HEK293 (cell line): ENCODE results near the gene ERP44.

Experiments
- CTCF ChIA-PET: fragments of 350-600 bp; formaldehyde crosslinking; extraction: SDS; loops from one replicate; lab custom pipeline; 2021; ENCODE audit warnings: antibody characterized with exemption; lab: Yijun Ruan, JAX
- POLR2A ChIA-PET: fragments of 300-600 bp; formaldehyde crosslinking; extraction: SDS; loops from one replicate; lab custom pipeline; 2020; ENCODE audit warnings: antibody characterized with exemption, inconsistent platforms; lab: Yijun Ruan, JAX
- H3K27ac ChIP-seq: fragments of 200-500 bp; sonication (Bioruptor generic); 2 replicates; pipeline ENCODE4 v1.5.1; 2014; ENCODE audit warnings: low read depth, low read length, control low read depth, inconsistent platforms; ENCODE audit errors: extremely low read depth
- H3K36me3 ChIP-seq, 2 experiments: fragments of 200-500 bp in 1 of 2; sonication (Bioruptor generic) in 1 of 2; 1 replicate in 1 of 2; 2 replicates in 1 of 2; pipeline ENCODE4 v1.5.1; 2014 to 2017; ENCODE audit warnings: inconsistent platforms in 2 of 2, low read length in 2 of 2; ENCODE audit not compliant: control insufficient read depth in 2 of 2, insufficient read depth in 1 of 2
- H3K4me1 ChIP-seq: fragments of 200-500 bp; sonication (Bioruptor generic); 2 replicates; pipeline ENCODE4 v1.5.1; 2014; ENCODE audit warnings: mild to moderate bottlenecking, low read length, inconsistent platforms; ENCODE audit not compliant: control insufficient read depth, insufficient read depth
- H3K4me3 ChIP-seq: 2 replicates; pipeline ENCODE4 v1.5.1; 2011; ENCODE audit warnings: low read depth, mild to moderate bottlenecking, control low read depth, low read length, moderate library complexity
- H3K9me3 ChIP-seq: fragments of 200-500 bp; sonication (Bioruptor generic); 2 replicates; pipeline ENCODE4 v1.5.1; 2014; ENCODE audit warnings: low read depth, low read length, inconsistent platforms; ENCODE audit not compliant: control insufficient read depth, insufficient read depth
- BCL11B ChIP-seq: fragments of 450-650 bp; formaldehyde crosslinking; IDR thresholded peaks from 2 replicates; pipeline ENCODE4 v1.5.1; 2016; ENCODE audit warnings: low read depth, missing biosample characterization, missing genetic modification characterization
- CTCF ChIP-seq: fragments of 450-650 bp; formaldehyde crosslinking; IDR thresholded peaks from 2 replicates; pipeline ENCODE4 v1.5.1; 2016; ENCODE audit warnings: missing biosample characterization, missing genetic modification characterization
- GLIS1 ChIP-seq: fragments of 450-650 bp; formaldehyde crosslinking; IDR thresholded peaks from 2 replicates; pipeline ENCODE4 v1.5.1; 2016; ENCODE audit warnings: missing biosample characterization, missing genetic modification characterization
- IKZF3 ChIP-seq: fragments of 450-650 bp; IDR thresholded peaks from 2 replicates; pipeline ENCODE4 v1.5.0; 2018; ENCODE audit warnings: missing biosample characterization, mild to moderate bottlenecking, missing genetic modification characterization, moderate library complexity
- OSR2 ChIP-seq: fragments of 450-650 bp; formaldehyde crosslinking; IDR thresholded peaks from 2 replicates; pipeline ENCODE4 v1.5.1; 2016; ENCODE audit warnings: missing biosample characterization, missing genetic modification characterization
- TRIM28 ChIP-seq: IDR thresholded peaks from 2 replicates; pipeline ENCODE4 v1.6.1; 2011; ENCODE audit warnings: low read length, control low read depth, borderline replicate concordance
- ZBTB20 ChIP-seq: fragments of 450-650 bp; formaldehyde crosslinking; IDR thresholded peaks from 2 replicates; pipeline ENCODE4 v1.5.1; 2016; ENCODE audit warnings: missing biosample characterization, missing genetic modification characterization
- ZBTB7A ChIP-seq: fragments of 450-650 bp; formaldehyde crosslinking; IDR thresholded peaks from 2 replicates; pipeline ENCODE4 v1.5.1; 2016; ENCODE audit warnings: low read depth, missing biosample characterization, missing genetic modification characterization
- ZBTB8A ChIP-seq: fragments of 450-650 bp; formaldehyde crosslinking; IDR thresholded peaks from 2 replicates; pipeline ENCODE4 v1.5.1; 2016; ENCODE audit warnings: missing biosample characterization, missing genetic modification characterization
- ZEB2 ChIP-seq: fragments of 450-650 bp; formaldehyde crosslinking; IDR thresholded peaks from 2 replicates; pipeline ENCODE4 v1.5.1; 2016; ENCODE audit warnings: missing biosample characterization, missing genetic modification characterization
- ZFHX2 ChIP-seq: fragments of 450-650 bp; formaldehyde crosslinking; conservative IDR thresholded peaks from 2 replicates; pipeline ENCODE4 v1.5.1; 2016; ENCODE audit warnings: missing biosample characterization, missing genetic modification characterization
- ZNF10 ChIP-seq: fragments of 450-650 bp; formaldehyde crosslinking; IDR thresholded peaks from 2 replicates; pipeline ENCODE4 v1.5.1; 2017; ENCODE audit warnings: missing biosample characterization, missing genetic modification characterization
- ZNF2 ChIP-seq: fragments of 450-650 bp; formaldehyde crosslinking; IDR thresholded peaks from 2 replicates; pipeline ENCODE4 v1.5.1; 2016; ENCODE audit warnings: missing biosample characterization, missing genetic modification characterization
- ZNF280D ChIP-seq: fragments of 450-650 bp; formaldehyde crosslinking; IDR thresholded peaks from 2 replicates; pipeline ENCODE4 v1.5.1; 2016; ENCODE audit warnings: missing biosample characterization, missing genetic modification characterization
- ZNF302 ChIP-seq: fragments of 450-650 bp; formaldehyde crosslinking; IDR thresholded peaks from 2 replicates; pipeline ENCODE4 v1.5.1; 2016; ENCODE audit warnings: missing biosample characterization, missing genetic modification characterization, low read depth
- ZNF341 ChIP-seq: fragments of 450-650 bp; formaldehyde crosslinking; IDR thresholded peaks from 2 replicates; pipeline ENCODE4; 2016; ENCODE audit warnings: low read depth, missing biosample characterization, missing genetic modification characterization
- ZNF354C ChIP-seq: fragments of 450-650 bp; formaldehyde crosslinking; IDR thresholded peaks from 2 replicates; pipeline ENCODE4 v1.5.1; 2016; ENCODE audit warnings: missing biosample characterization, missing genetic modification characterization, low read depth, borderline replicate concordance
- ZNF629 ChIP-seq: fragments of 450-650 bp; formaldehyde crosslinking; IDR thresholded peaks from 2 replicates; pipeline ENCODE4 v1.5.1; 2017; ENCODE audit warnings: missing biosample characterization, missing genetic modification characterization
- ZNF658 ChIP-seq: fragments of 450-650 bp; formaldehyde crosslinking; IDR thresholded peaks from 2 replicates; pipeline ENCODE4; 2016; ENCODE audit warnings: missing biosample characterization, missing genetic modification characterization
- ZNF692 ChIP-seq: fragments of 450-650 bp; formaldehyde crosslinking; IDR thresholded peaks from 2 replicates; pipeline ENCODE4 v1.5.1; 2016; ENCODE audit warnings: missing biosample characterization, missing genetic modification characterization
- ZNF792 ChIP-seq: fragments of 450-650 bp; formaldehyde crosslinking; IDR thresholded peaks from 2 replicates; pipeline ENCODE4 v1.5.1; 2016; ENCODE audit warnings: missing biosample characterization, missing genetic modification characterization
- ZSCAN16 ChIP-seq: fragments of 450-650 bp; formaldehyde crosslinking; IDR thresholded peaks from 2 replicates; pipeline ENCODE4 v1.5.1; 2016; ENCODE audit warnings: missing biosample characterization, missing genetic modification characterization
- ZSCAN5A ChIP-seq: fragments of 450-650 bp; formaldehyde crosslinking; IDR thresholded peaks from 2 replicates; pipeline ENCODE4 v1.5.1; 2016; ENCODE audit warnings: missing biosample characterization, missing genetic modification characterization
- TF ChIP-seq, protein P1 (sequence below): fragments of 450-650 bp; formaldehyde crosslinking; IDR thresholded peaks from 2 replicates; pipeline ENCODE4 v1.5.1; 2016; ENCODE audit warnings: missing biosample characterization, missing genetic modification characterization
- TF ChIP-seq, protein P2 (sequence below): fragments of 450-650 bp; formaldehyde crosslinking; IDR thresholded peaks from 2 replicates; pipeline ENCODE4 v1.5.1; 2017; ENCODE audit warnings: missing biosample characterization, missing genetic modification characterization

ERP44 gene

DNA sequence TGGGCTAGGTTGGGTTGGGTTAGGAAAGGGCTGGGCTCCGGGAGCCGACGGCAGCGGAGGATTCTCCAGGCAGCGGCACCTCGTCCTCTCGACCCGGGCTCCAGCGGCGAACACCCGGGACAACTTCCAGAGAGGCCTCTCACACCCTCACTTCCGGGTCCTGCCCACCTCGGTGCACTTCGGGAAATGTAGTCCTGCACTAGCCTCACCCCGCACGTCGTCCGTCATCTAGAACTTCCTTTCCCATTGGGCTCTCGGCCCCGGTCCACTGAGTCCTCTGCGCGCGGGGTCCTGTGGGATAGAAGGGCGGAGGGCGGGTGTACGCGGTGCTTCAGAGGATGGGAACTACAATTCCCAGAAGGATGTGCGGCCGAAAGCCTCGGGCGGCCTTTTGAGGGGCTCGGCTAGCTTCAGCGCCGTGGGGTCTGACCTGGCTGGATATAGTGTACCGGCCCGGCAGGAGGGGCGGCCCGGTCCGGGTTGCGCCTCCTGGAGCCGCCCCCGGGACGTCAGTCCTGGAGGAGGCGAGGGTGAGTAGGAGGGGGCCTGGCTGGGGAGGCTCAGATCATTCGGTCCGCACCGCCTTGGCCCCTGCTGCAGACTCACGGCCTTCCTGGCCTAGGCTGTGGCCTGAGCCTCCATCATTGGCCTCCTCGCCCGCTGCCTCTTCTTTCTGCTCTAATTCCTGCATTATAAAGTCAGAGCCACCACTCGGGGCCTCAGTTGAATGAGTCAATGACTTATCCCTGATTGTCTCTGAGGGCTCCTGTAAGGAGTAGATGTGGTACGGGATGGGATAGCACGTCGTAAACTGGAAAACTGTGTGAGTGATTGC lies at the start of gene ERP44, which contains the start of gene INVS:
Gene ERP44 (minus strand): TSS at position 114 of the 835 bp plus-strand sequence. CDS start 160 bp downstream, outside the sequence.
Gene INVS (plus strand): TSS at position 357 of the 835 bp plus-strand sequence. CDS start 5,279 bp downstream, outside the sequence.
- ChIA-PET POLR2A (interaction anchor here (1.1 to 2.1 kb wide), 2 partner anchors 12 to 31 kb away, joined by 3 to 6 read pairs; no protein-coding TSS in a partner anchor), CTCF (interaction anchor here (0.7 kb wide), 1 partner anchor 602 kb away, joined by 3 read pairs; no protein-coding TSS in a partner anchor)
- peak within 1 kb of the TSS; percentile 77 for H3K27ac ChIP-seq
- peaks cover 4% of the 10 kb centered on the region; the same call in 1 of the 2 replicates for H3K4me1 ChIP-seq
- H3K36me3 ChIP-seq = peaks cover 0 to 20% of the 10 kb centered on the region in 2 experiments; a peak in 2 of 3 replicates
- peak within 1 kb of the TSS; percentile 77 for H3K4me3 ChIP-seq
- no peaks in the 10 kb centered on the region for H3K9me3 ChIP-seq
- peak; percentile 53; the same call in 1 of the 2 replicates for TF ChIP-seq ZSCAN5A (tag by site-specific recombination)
- 0 out of 2 replicates have a peak, but pooled peaks have one; percentile 30 for TF ChIP-seq TRIM28
- TF ChIP-seq ZNF792 (tag by site-specific recombination) = no peak
- TF ChIP-seq BCL11B (tag by site-specific recombination) = 0 out of 2 replicates have a peak, but pooled peaks have one; percentile 16
- TF ChIP-seq ZNF658 (tag by site-specific recombination) = no peak
- peak; percentile 37; the same call in 1 of the 2 replicates for TF ChIP-seq ZNF629 (tag by site-specific recombination)
- TF ChIP-seq, protein P1, sequence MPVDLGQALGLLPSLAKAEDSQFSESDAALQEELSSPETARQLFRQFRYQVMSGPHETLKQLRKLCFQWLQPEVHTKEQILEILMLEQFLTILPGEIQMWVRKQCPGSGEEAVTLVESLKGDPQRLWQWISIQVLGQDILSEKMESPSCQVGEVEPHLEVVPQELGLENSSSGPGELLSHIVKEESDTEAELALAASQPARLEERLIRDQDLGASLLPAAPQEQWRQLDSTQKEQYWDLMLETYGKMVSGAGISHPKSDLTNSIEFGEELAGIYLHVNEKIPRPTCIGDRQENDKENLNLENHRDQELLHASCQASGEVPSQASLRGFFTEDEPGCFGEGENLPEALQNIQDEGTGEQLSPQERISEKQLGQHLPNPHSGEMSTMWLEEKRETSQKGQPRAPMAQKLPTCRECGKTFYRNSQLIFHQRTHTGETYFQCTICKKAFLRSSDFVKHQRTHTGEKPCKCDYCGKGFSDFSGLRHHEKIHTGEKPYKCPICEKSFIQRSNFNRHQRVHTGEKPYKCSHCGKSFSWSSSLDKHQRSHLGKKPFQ (tag by site-specific recombination) = no peak
- no peak for TF ChIP-seq ZEB2 (tag by site-specific recombination)
- no peak for TF ChIP-seq ZNF302
- 0 out of 2 replicates have a peak, but pooled peaks have one; percentile 55 for TF ChIP-seq ZNF2
- peak; percentile 71; the same call in 1 of the 2 replicates for TF ChIP-seq GLIS1 (tag by site-specific recombination)
- no peak for TF ChIP-seq ZNF354C (tag by site-specific recombination)
- peak; percentile 32; the same call in 1 of the 2 replicates for TF ChIP-seq ZNF280D (tag by site-specific recombination)
- TF ChIP-seq ZNF692 (tag by site-specific recombination) = 0 out of 2 replicates have a peak, but pooled peaks have one; percentile 7
- peak; percentile 96 for TF ChIP-seq ZBTB20 (tag by site-specific recombination)
- TF ChIP-seq CTCF (tag by site-specific recombination) = no peak
- 0 out of 2 replicates have a peak, but pooled peaks have one; percentile 22 for TF ChIP-seq ZNF10 (tag by site-specific recombination)
- peak; percentile 47; the same call in 1 of the 2 replicates for TF ChIP-seq ZBTB8A (tag by site-specific recombination)
- TF ChIP-seq ZNF341 (tag by site-specific recombination) = peak; percentile 52; the same call in 1 of the 2 replicates
- TF ChIP-seq, protein P2, sequence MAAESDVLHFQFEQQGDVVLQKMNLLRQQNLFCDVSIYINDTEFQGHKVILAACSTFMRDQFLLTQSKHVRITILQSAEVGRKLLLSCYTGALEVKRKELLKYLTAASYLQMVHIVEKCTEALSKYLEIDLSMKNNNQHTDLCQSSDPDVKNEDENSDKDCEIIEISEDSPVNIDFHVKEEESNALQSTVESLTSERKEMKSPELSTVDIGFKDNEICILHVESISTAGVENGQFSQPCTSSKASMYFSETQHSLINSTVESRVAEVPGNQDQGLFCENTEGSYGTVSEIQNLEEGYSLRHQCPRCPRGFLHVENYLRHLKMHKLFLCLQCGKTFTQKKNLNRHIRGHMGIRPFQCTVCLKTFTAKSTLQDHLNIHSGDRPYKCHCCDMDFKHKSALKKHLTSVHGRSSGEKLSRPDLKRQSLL (tag by site-specific recombination) = peak; percentile 38; the same call in 1 of the 2 replicates
- peak; percentile 64 for TF ChIP-seq ZFHX2
- no peak for TF ChIP-seq OSR2 (tag by site-specific recombination)
- TF ChIP-seq ZSCAN16 = peak; percentile 93
- TF ChIP-seq ZBTB7A (tag by site-specific recombination) = 0 out of 2 replicates have a peak, but pooled peaks have one; percentile 68
- TF ChIP-seq IKZF3 (tag by site-specific recombination) = peak; percentile 79; the same call in 1 of the 2 replicates
